Stromal cell of bone marrow (primary cell): ENCODE data around the gene MAPK7.

Source experiments
- DNase-seq: peaks from one replicate; pipeline ENCODE4 v3.0.0-alpha.2; 2012; ENCODE audit warnings: low read depth

Gene MAPK7

GRCh38 chr17:19380481-19381301, 2.4 kb downstream of the MAPK7 start:
- DNase-seq, result no peak

- no peak for DNase-seq
Observed at GRCh38 chr17:19381361-19381740, 3.1 kb downstream of the MAPK7 start.

- no peak for DNase-seq
Observed at GRCh38 chr17:19381741-19382444, 3.6 kb downstream of the MAPK7 start.

GRCh38 chr17:19382531-19383444, 4.5 kb downstream of the MAPK7 start:
- DNase-seq, result no peak

- DNase-seq, result no peak
Observed at GRCh38 chr17:19383681-19384470, 5.6 kb downstream of the MAPK7 start.

- DNase-seq, result no peak
Observed at GRCh38 chr17:19384723-19385391, 6.6 kb downstream of the MAPK7 start.

GRCh38 chr17:19385521-19385983, 7.3 kb downstream of the MAPK7 start:
- no peak for DNase-seq

GRCh38 chr17:19386051-19386929, 8.0 kb downstream of the MAPK7 start:
- peak; percentile 59 for DNase-seq

- peak; percentile 38 for DNase-seq
Observed at GRCh38 chr17:19386974-19387920, 8.9 kb downstream of the MAPK7 start, which contains the start of gene MFAP4. MFAP4 (minus strand) TSS chr17:19387190; CDS start chr17:19387155, 35 bp downstream.

- peak; percentile 59 for DNase-seq
Observed at GRCh38 chr17:19387921-19388521, 9.7 kb downstream of the MAPK7 start.

GRCh38 chr17:19388791-19389785, 10.8 kb downstream of the MAPK7 start:
- DNase-seq, result no peak

GRCh38 chr17:19390951-19391350, 12.7 kb downstream of the MAPK7 start:
- DNase-seq, result no peak

- DNase-seq, result no peak
Observed at GRCh38 chr17:19391432-19391831, 13.1 kb downstream of the MAPK7 start.

GRCh38 chr17:19392303-19392702, 14.0 kb downstream of the MAPK7 start:
- no peak for DNase-seq

- no peak for DNase-seq
Observed at GRCh38 chr17:19397556-19398041, 19.3 kb downstream of the MAPK7 start.

GRCh38 chr17:19398301-19399181, 20.2 kb downstream of the MAPK7 start:
- peak; percentile 44 for DNase-seq
